Left lung (tissue), 10 donors: ENCODE results near the gene ZC3H12D. TPM values are rescaled to one million over a fixed set of nuclear protein-coding genes. Genes with fewer than 3 reads are reported as not detected.

Experiments used
- ATAC-seq: fragments of 200-7000 bp; cut with Tn5 transposase; one replicate; pipeline ENCODE4 v1.9.1; 2020; ENCODE audit warnings: moderate library complexity
- DNase-seq, 4 donors: peaks; one replicate each; pipeline ENCODE4 v3.0.0-alpha.2; 2013 to 2020
- H3K27ac ChIP-seq, 2 donors: fragments of 200-600 bp; sonication (generic) in 1 of 2; one replicate each; pipeline versions ENCODE4 v1.5.0 to v1.8.0; 2020 to 2021
- H3K27me3 ChIP-seq, 2 donors: fragments of 200-600 bp; sonication (generic) in 1 of 2; one replicate each; pipeline versions ENCODE4 v1.5.0 to v1.8.0; 2020 to 2021
- H3K36me3 ChIP-seq, 2 donors: fragments of 200-600 bp; sonication (generic) in 1 of 2; one replicate each; pipeline versions ENCODE4 v1.5.0 to v1.8.0; 2020 to 2021
- H3K4me1 ChIP-seq, 2 donors: fragments of 200-600 bp; one replicate each; pipeline ENCODE4 v1.8.0; 2021
- H3K4me3 ChIP-seq, 2 donors: fragments of 200-600 bp; sonication (generic) in 1 of 2; one replicate each; pipeline versions ENCODE4 v1.5.0 to v1.8.0; 2020 to 2021; ENCODE audit warnings: mild to moderate bottlenecking in 1 of 2
- H3K9me3 ChIP-seq, 2 donors: fragments of 200-600 bp; sonication (generic) in 1 of 2; one replicate each; pipeline versions ENCODE4 v1.5.0 to v1.8.0; 2020 to 2021
- CTCF ChIP-seq, 2 donors: fragments of 200-600 bp; sonication (generic) in 1 of 2; IDR thresholded peaks; one replicate each; pipeline versions ENCODE4 v1.5.0 to v1.8.0; 2021; ENCODE audit warnings: antibody characterized with exemption in 2 of 2
- intact Hi-C, 2 donors: fragments of 100-400 bp; cut with DNase I; formaldehyde crosslinking; loops; one replicate each; pipeline versions ENCODE4 v1.11.2 to v1.14.2; 2022
- polyA plus RNA-seq, 6 donors: library from polyadenylated mRNA; unstranded; fragments of 120-200 nt; gene quantifications; one replicate each; pipeline ENCODE4 v1.2.1, GENCODE V29; 2013; ENCODE audit not compliant: insufficient read length in 6 of 6
- total RNA-seq, 2 donors: library from RNA; stranded (reverse); fragmentation: NEBNext Ultra II Directional; extraction: Animal tissue kit (Norgen Biotek cat#: 25700); gene quantifications; one replicate each; pipeline ENCODE4 v1.2.1, GENCODE V29; 2021
- donor health status: DM: no; HTN: yes; CAD: no.
- donor health status: DM: no; HTN: no; CAD: no.

ZC3H12D gene
- total and polyA plus RNA-seq, 8 donors: 0.45 to 4.1 (median 0.85) TPM

DNA sequence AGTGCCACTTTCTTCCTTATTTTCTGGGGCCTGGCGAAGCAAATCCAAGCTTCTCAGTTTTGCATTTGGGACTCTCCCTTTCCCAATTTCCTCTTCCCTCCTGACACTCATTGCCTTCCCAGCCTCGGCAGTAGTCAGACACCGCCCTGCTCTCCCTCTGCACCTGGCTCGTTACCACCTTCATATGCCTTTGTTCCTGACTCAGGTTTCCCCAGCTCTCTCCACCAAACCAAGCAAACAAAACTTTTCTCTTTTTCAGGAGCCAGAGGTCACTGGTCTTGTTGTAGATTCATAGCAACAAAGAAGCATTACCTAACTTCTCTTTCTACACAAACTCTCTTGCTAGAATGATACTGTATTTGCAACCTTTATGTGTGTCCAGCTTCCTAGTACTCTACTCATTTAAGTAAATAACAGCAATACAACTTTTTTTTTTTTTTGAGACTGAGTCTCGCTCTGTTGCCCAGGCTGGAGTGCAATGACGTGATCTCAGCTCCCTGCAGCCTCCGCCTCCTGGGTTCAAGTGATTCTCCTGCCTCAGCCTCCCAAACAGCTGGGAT is 9.0 kb upstream of the ZC3H12D start:
- H3K27ac ChIP-seq: no peak overlapping the region

DNA sequence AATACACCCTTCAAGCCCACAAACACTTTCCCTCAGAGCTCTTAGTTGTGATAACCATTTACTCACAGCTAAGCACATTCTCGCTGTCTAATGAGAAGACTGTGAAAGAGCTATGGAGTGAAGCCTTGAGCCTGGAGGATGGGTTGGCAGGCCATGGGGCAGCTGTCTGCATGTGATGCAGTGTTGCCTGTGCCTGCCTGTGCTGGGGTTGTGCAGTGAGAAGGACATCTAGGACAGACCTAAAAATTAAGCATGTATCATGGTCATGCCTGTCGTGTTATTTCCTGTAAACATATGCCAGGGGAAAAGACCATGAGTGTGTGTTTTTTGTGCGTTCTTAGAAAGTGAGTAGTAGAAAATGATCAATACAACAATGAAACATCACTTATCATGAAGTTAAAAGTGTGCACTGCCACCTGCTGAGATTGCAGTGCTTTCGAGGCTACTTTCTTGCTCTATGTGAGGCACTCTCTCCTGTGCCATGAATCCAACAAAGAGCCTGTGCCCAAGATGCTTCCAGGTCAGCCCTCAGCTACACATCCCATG is 8.1 kb upstream of the ZC3H12D start:
- H3K4me3 ChIP-seq: no peak overlapping the region
- H3K27ac ChIP-seq: no peak overlapping the region
- H3K36me3 ChIP-seq: no peaks in the 10 kb centered on the region
- intact Hi-C loops: no loop called here
- no peaks in the 10 kb centered on the region for H3K27me3 ChIP-seq
- no peak for ATAC-seq
- no peaks in the 10 kb centered on the region for H3K9me3 ChIP-seq
- no peaks in the 10 kb centered on the region for H3K4me1 ChIP-seq
- no peak for DNase-seq
- TF ChIP-seq CTCF (IDR thresholded peaks at IDR 0.05): no peak

More for the DNA sequence above, 9.0 kb upstream of the ZC3H12D start:
- no peaks in the 10 kb centered on the region for H3K9me3 ChIP-seq
- H3K36me3 ChIP-seq: no peaks in the 10 kb centered on the region
- H3K4me1 ChIP-seq: no peaks in the 10 kb centered on the region
- ATAC-seq (no peak), DNase-seq (no peak)
- H3K27me3 ChIP-seq: no peaks in the 10 kb centered on the region
- intact Hi-C loops: no loop called here
- no peak for TF ChIP-seq CTCF (IDR thresholded peaks at IDR 0.05)
- H3K4me3 ChIP-seq: no peak overlapping the region

- Histone ChIP-seq H3K9me3 (no peaks in the 10 kb centered on the region), H3K4me3 (no peak overlapping the region), H3K36me3 (no peaks in the 10 kb centered on the region), H3K27ac (no peak overlapping the region), H3K27me3 (no peaks in the 10 kb centered on the region), H3K4me1 (peaks cover 0 to 7% of the 10 kb centered on the region in 2 donors)
- DNase-seq (no peak), ATAC-seq (no peak)
- TF ChIP-seq CTCF (IDR thresholded peaks at IDR 0.05): no peak
- intact Hi-C loops: no loop called here
These were observed 5.2 kb upstream of the ZC3H12D start for GRCh38 chr6:149489967-149490366.

GRCh38 chr6:149488815-149489214 is 4.0 kb upstream of the ZC3H12D start:
- H3K27ac ChIP-seq: no peak overlapping the region
- H3K9me3 ChIP-seq: no peaks in the 10 kb centered on the region
- TF ChIP-seq CTCF (IDR thresholded peaks at IDR 0.05): no peak
- no peaks in the 10 kb centered on the region for H3K36me3 ChIP-seq
- DNase-seq: no peak
- peak; percentile 16 for ATAC-seq
- H3K4me3 ChIP-seq: no peak overlapping the region
- intact Hi-C loops: no loop called here
- H3K27me3 ChIP-seq: no peaks in the 10 kb centered on the region
- H3K4me1 ChIP-seq: peaks cover 4 to 19% of the 10 kb centered on the region in 2 donors

DNA sequence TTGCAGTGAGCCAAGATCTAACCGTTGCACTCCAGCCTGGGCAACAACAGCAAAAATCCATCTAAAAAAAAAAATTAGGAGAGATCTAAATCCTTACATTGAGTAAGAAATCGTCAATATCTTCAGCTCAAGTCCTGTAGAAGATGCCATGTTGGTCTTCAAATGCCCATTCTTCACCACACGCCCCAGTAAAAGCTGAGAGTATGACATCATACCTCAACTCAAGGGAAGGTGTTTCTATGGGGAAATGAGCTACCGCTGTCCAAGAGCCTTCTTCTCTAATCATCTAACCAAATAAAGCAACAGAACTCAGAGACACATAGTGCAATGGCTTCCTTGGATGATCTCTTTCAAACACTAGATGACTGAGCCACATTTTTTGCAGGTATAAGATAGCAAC is 2.5 kb upstream of the ZC3H12D start:
- no peak overlapping the region for H3K27ac ChIP-seq
- H3K4me3 ChIP-seq: no peak overlapping the region
- ATAC-seq (no peak), DNase-seq (no peak)
- no peak for TF ChIP-seq CTCF (IDR thresholded peaks at IDR 0.05)
- H3K4me1 ChIP-seq: peaks cover 10 to 34% of the 10 kb centered on the region in 2 donors
- intact Hi-C loops: no loop called here
- H3K27me3 ChIP-seq: no peaks in the 10 kb centered on the region
- H3K36me3 ChIP-seq: no peaks in the 10 kb centered on the region
- H3K9me3 ChIP-seq: no peaks in the 10 kb centered on the region
